NCI-H69 (cell line): Measurements from ENCODE around the gene C2orf72.
A peak's percentile ranks its signal among the peaks of the same experiment; 100 is the strongest.
"Not testable (repeated sequence)": the region's sequence is repeated elsewhere in the genome, so short reads cannot be mapped to it uniquely, and the experiment has no call there.

Experiments
- DNase-seq: peaks from one replicate; lab custom pipeline; 2025; lab: John Stamatoyannopoulos, UW

The C2orf72 gene

DNA sequence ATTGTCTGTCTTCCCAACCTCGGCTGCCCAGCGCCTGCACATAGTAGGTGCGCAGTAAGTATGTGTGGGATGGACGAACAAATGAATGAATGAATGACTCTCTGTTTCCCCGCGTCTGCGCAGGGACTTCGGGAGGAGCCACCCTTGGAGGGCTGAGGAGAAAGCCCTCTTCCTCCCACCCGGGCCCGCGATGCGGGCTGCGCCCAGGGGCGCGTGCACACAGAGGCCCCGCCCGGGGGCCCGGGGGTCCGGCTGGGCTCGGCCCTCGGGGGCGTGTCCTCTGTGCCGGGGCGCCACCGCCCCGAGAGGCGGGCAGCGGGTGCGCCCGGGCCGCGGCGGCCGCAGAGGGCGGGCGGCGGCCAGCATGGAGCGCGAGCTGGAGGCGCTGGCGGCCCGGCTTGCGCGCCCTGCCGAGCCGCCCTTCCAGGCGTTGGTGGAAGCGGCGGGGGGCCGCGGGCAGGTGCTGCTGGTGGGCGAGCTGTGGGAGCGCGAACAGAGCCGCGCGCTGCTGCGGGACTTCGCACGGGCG lies at the start of gene C2orf72:
TSS of gene C2orf72 (plus strand) at position 322 of the 529 bp plus-strand sequence. CDS start at position 365, 43 bp downstream.
- DNase-seq, result peak; percentile 59

DNA sequence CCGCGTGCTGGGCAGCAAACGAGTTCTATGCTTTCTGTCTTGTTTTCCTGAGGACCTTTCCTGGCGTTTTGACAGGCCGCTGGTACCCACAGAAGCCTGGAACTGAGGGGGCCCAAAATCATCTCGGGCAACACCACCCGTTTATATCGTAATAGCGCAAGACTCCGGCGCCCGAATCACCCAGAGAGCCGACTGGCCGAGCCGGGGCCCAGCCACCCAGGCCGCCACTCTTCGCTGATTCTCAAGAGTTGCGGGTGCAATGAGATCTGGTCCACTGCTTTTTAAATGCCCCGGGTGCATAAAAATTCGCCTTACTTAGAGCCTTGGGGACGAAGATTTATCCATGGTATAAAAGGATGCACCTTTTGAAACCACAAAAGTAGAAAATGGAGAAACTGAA lies 47.6 kb upstream of the C2orf72 start:
- no peak for DNase-seq

DNA sequence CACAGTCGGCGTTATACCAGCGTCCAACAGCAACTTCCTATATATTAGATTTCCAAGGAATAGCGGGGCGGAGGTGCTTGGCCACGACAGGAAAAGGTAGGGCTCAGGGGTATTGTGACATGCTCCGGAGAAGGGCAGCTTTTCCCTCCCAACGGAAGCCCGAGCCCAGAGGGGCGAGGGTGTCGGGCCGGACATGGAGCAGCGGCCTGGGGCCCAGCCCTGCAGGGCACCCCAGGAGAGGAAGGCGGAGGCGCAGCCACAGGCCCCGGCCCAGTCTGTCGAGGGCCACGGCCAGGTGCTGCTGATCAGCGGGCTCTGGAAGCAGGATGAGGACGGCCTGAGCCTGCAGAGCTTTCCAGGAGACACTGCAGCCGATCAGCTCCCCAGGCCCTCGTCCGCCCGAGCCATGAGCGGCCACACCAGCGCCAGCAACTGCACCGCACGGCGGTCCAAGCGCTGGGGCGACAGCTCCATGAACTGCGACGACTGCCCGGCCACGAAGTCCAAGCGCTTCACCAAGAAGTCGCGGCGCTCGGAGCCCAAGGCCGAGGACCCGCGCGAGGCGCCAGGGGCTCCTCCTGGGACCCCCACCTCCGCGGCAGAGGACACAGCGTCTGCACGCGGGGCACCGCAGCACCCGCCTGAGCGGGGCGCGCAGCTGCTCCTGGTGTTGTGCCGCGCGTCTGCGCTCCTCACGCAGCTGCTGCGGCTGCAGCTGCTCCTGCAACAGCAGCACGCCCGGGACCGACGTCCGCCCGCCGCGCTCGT lies 47.0 kb upstream of the C2orf72 start:
- no peak for DNase-seq

DNA sequence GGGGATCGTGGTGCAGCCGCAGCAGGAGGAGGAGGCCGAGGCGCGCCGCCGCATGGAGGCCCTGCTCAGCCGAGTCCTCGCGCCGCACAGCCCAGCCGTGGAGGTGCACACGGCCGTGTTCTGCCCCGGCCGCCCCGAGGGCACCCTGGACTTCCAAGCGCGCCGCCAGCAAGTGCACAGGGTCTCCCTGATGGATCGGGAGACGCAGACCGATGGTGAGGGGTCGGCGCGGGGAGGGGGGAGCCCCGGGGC lies 46.5 kb upstream of the C2orf72 start:
- no peak for DNase-seq

DNA sequence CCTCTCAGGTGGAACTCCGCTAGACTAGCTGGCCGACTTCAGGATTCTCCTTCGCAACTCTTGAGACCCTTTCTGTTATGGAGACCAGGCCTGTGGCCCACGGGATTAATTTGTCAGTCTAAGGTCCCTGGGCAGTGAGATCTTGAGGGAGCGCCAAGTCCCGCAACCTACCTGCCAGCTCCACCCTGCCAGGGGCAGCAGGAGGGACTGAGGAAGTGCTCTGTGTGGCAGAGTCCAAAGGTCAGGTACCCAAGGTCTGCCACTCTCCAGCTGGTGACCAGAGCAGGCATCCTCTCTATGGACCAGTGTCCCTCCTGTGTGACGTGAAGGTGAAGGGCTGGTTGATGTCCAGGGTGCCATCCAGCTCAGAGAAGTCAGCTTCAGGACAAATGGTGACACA lies 45.7 kb upstream of the C2orf72 start:
- DNase-seq, result no peak

DNA sequence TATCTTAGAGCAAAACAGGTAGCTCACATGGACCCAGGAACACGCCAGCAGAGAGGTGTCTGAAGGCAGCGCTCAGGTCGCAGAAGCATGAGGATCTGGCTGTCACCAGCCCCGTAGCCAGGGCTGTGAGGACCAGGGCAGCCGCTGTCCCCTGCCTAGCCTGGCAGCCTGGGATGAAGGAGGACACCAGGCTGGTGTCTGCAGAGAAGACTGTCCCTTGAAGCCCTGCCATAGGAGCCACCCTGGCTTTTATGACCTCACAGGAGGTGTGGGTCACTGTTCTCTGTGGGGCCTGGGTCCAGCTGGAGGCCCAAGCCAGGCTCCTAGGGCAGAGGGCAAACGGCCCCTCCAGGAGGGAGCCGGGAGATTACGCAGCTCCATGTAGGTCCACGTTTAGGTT lies 41.5 kb upstream of the C2orf72 start, which contains the start of gene SPATA3:
TSS of gene SPATA3 (plus strand) at position 301 of the 400 bp plus-strand sequence. CDS start 113 bp downstream, outside the sequence.
- no peak for DNase-seq

DNA sequence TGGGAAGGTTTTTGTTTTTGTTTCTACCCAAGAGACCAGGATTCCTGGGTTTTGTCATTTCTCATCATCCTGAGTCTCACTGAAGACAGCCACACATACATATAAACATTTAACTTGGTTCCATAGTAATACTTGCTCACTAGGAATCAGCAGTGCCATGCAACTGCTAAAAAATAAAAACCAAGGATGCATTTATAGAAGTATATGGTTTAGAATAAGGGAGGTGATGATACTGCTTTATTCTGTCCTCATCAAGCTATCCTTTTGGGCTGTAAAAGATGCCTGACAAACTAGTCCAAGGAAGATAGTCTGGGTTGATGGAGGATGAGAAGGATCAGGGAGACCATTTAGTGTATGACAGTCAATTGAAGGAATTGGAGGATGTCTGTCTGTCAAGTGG lies 40.7 kb upstream of the C2orf72 start:
- no peak for DNase-seq

DNA sequence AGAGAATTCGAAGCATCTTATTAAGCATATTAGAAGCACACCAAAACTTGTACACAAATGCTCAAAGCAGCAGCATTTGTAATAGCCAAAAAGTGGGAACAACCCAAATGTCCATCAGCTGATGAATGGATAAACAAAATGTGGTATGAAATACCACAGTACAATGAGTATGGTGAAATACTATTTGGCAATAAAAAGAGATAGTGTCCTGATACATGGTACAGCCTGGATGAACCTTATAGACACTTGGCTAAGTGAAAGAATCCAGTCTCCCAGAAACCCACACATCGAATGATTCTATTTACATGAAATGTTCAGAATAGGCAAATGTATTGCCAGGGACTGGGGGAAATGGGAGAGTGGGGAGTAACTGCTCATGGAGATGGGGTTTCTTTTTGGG lies 38.4 kb upstream of the C2orf72 start:
- no peak for DNase-seq

DNA sequence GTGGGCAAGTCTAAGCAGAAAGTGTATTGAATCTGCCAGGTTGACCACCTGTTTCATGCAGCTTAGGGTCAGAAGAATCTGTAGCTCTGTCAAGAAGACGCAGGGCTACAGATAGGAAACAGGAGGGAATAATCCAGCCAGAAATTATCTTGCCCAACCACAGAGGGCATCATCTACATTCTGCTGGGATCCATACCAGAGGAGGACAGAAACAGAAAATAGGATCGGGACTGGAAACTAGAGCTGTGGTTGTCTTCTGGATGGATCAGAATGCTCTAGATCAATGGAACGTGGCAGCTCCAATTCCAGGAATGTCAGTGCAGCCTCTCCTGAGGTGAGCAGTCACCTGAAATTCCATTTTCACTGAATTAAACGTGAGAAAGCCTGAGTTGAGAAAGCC lies 37.8 kb upstream of the C2orf72 start:
- DNase-seq, result no peak

DNA sequence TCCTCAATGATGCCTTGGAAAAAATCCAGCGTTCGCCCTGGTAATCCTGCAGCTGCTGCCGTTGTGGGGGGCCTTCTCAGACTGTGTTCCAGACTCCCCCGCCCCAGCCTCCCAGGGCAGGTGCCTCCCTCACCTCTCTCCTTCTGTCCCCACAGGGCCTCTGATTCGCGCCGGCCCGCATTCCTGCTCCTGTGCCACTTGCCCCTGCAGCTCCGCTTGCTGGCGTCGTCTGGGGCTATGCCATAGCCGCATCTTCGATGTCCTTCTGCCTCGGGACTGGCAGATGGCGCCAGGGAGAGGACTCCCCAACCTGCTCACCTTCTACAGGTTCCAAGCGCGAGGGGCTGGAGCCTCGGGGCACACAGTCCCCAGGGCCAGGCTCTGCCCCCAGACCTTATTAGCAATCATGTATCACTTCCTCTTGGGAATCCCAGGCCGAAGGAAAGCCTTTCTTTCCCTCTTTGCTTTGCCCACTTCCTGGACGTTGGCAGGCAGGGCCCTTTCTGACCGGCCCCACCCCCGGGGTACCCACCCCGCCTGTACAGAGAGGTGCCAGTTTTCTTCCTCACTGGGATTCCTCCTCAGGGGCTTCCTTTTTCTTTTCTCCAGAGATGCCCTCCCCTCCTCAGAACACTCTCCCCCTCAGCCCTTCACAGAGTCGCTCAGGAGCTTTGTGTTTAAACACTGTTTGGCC lies 37.0 kb upstream of the C2orf72 start:
- peak; percentile 2 for DNase-seq

DNA sequence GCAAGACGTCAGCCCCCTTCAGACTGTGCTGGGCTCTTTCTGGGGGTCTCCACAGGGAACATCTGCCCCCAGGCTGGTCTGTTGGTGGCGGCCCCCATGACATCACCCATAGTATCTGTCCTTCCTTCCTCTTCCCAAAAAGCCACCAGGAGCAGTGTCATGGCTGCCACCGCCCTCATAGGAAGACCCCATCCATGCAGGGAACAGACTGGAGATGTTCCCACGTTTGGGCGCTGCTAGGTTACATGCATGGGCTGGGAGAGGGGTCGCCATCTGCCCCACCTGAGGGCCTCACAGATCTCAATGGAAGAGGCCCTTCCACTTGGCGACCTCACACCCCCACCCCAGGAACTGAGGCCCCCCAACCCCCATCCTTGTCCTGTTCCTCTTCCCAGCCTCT lies 36.3 kb upstream of the C2orf72 start:
- no peak for DNase-seq

DNA sequence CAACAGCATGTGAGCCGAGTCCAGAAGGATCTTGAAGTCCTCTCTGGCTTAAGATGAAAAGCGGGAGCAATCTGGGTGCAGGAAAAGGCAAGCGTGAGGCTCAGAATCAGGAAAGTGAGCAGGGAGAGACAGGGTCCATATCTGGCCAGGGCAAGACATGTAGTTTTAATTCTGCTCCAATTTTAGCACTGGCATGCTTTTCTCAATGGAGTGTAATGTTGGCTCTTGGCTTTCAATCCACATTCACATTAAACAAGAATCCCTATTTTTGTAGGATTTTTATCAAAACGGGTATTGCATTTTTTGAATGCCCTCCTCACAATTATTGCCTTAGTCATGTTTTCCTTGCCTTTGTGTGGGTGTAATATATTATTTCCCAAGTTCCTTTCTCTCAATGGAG lies 35.4 kb upstream of the C2orf72 start:
- no peak for DNase-seq

DNA sequence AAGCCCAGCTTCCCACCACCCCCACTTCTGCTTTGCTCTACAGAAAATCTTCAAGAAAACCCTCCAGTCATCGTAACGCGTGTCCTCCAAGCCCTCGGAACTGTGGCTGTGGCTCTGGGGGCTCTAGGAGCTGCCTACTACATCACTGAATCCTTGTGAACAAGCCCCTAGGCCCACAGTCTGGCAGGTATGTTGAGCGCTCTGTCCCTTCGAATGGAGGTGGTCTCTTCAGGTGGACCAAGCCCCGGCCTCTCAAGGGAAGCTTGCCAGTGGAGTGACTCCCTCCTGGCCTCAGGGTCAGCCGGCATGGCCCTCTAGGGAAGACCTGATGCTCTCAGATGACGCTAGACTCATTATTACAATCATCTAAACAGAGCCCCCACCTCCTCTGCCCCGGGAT lies 34.7 kb upstream of the C2orf72 start:
- no peak for DNase-seq

DNA sequence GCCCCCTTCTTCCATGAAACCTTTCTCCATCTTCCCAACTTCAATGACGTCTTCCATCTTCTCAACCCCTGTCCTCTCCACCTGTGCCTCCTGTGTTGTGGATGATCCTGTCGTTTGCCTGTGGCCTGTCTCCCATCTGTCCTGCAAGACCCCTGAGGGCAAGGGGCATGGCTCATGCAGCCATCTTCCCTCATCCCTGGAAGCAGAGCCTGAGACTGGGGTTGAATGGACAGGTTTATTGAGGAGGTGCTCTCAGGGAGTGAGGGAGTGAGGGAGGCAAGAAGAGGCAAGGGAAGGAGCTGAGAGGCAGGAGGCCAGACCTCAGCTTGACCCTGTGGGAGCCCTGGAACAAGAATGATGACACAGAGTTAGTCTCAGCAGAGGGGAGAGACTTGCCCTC lies 34.1 kb upstream of the C2orf72 start:
- no peak for DNase-seq

DNA sequence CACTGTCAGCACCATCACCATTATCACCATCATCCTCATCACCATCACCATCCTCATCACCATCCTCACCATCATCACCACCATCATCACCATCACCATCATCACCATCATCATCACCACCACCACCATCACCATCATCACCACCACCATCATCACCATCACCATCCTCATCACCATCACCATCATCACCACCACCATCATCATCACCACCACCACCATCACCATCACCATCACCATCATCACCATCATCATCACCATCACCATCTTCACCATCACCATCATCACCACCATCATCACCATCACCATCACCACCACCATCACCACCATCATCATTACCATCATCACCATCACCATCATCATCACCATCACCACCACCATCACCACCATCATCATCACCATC lies 32.4 kb upstream of the C2orf72 start:
- DNase-seq, result not testable (repeated sequence)

DNA sequence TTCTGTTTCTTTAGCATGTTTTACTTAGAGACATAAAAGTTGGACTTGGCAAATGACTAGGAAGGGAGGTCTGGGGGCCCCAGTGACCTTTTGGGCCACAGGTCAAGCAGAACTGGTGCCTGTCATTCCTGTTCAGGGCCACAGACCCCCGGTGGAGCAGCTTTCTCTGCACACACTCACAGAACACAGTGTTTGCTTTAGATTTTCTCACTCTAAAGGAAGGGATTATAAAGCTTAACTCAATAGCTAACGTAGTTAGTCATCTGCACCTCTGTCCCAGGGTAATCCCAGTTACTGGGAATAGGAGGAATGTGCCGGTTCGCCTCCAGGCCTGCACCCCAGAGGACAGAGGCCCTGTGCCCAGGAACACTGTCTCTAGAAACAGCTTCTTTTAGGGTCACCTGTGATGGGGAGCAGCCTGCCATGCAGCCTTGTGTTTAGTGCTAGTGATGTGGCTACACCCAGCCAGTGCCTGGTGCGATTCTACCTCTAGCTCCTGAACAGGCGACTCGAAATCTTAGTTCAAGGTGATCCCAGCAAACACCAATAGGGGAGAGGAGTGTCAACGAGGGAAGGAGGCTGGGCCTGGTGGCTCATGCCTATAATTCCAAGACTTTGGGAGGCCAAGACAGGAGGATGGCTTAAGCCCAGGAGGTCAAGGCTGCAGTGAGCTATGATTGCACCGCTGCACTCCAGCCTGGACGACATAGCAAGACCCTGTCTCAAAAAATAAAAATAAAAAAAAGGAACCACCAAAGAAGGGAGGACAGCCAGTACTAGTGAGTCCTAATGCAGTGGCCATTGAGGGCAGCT lies 29.8 kb upstream of the C2orf72 start:
- no peak for DNase-seq

DNA sequence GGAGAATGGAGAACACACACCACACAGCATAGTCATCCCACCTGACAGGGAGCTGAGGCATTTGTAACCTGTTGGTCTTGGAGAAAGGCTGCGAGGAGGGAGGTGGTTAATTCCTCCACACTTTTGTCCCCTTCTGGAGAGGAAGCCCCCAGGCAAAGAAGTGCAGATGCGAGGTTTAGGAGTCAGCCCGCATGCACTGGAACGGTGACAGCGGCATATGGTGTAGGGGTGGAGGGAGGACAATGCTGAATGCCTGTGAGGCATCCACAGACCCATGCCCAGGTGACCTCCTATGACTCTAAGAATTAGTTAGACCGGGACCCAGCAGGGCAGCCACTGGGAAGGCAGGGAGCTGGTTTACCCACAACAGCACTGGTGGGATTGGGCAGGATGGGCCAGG lies 29.2 kb upstream of the C2orf72 start:
- DNase-seq, result no peak

DNA sequence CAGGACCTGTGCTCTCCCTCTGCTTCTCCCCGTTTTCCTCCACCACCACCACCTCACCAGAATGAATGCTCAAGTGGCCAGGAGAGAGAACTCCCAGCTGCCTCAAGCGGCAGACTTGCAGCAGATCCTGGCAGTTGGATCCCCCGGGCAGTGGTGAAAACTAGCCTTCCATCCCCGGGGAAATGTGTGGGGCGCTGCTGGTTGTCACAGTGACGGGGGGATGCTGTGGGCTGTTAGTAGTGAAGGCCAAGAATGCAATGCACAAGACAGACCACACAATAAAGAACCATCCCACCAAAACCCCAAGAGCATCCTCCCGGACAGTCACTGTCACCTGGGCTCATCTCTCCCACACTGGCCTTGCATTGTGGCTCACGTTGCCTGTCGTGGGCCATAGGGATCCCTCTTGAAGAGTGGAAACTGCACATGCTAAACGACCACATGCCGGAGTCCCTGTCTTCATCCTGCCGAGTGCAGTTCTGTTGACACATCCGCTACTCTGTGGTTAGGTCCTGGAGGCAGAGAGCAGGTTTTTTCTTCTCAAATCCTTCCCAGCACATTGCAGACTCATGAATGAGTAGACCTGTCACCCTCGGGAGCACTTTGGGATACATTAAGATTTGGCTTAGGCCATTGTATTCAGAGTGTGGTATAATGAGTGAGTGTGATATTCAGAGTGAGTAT lies 27.9 kb upstream of the C2orf72 start:
- DNase-seq, result no peak

DNA sequence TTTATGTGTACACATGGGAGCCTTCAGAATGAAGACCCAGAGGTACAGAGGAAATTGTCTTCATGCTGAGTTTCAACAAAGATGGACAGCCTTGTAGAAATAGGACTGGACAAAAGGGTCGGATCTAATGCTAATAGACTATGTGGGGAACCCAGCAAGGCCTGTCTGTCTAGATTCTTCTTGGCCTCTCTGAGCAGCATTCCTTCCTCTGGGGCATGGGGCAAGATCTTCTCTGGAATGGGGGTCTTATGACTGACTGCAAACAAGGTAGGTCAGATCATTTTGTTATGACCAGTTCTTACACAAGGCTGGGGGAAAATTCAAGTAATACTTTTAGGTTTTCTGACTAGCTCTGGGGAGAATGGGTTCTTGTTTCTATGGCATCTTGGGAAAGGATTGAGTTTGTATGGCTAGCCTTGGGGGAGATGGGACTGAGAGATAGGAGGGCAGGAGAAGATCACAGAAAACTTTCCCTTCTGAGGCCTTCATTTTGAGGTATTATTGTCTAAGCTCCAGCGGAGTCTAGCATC lies 27.1 kb upstream of the C2orf72 start:
- no peak for DNase-seq

DNA sequence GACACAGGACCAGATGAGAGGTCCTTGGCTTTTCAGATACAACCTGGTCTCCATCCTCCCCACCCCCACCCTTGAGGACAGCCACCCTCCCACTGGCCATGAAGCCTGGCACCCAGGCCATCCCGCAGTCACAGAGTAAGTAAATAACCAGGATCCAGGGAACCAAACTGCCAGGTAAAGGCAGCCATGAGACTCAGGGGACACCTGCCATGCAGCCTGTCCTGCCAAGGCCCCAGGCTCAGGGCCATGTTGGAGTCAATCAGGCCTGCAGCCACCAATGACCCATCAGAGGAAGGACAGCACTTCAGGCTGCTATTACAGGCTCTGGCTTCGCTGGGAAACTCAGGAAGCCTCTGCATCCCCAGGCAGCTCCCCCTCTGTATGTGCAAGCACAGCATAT lies 25.8 kb upstream of the C2orf72 start:
- no peak for DNase-seq

DNA sequence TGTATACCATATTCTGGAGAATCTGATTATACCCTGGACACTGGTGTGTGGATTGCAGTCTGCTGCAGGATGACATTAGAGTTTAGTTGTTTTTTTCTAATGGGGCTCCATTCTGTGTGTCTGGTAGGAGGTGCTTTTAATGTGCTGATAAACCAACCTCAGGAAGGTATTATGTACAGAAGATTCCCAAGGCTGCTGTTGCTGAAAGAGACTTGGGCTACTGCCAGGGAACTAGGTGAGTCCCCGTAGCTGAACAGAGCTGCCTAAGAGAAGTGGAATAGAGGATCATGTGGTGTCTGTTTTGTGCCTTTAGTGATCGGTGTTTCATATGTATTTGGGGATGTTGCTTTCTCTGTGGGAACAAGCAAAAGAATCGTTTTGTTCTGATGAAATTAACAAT lies 24.9 kb upstream of the C2orf72 start:
- DNase-seq, result no peak

DNA sequence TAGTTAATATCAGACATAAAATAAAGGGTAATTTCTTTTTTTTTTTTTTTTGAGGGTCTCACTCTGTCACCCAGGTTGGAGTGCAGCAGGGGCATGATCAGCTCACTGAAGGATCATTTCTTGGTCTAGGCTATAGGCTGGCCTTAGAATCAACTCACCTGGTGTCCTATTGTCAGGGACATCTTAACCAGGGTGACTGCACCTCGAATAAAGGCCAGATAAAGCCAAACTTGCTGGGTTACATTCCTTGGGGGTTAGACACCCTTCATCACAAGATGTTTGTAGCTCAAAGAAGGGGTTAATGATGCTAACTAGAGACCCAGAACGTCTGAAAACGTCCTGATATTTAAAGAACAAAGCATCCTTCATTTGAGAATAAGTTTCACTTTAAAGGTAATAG lies 23.5 kb upstream of the C2orf72 start:
- DNase-seq, result no peak
